GM12878 (cell line): ENCODE data around the gene DMWD. TPM values are rescaled to one million over a fixed set of nuclear protein-coding genes. Genes with fewer than 3 reads are reported as not detected.

Source experiments
- BCL11A ChIP-seq: IDR thresholded peaks from 2 replicates; pipeline ENCODE4 v1.6.1; 2011; ENCODE audit warnings: low read depth, low read length
- BHLHE40 ChIP-seq, 2 experiments: fragments of 450-650 bp in 1 of 2; IDR thresholded peaks; 2 replicates each; pipeline ENCODE4 v1.6.1; 2011 to 2017; ENCODE audit warnings: low read depth in 2 of 2, borderline replicate concordance in 1 of 2, improper control_type of control experiment in 1 of 2, low read length in 1 of 2, mild to moderate bottlenecking in 1 of 2
- BMI1 ChIP-seq: fragments of 450-650 bp; IDR thresholded peaks from 2 replicates; pipeline ENCODE4 v1.6.1; 2016; ENCODE audit warnings: mild to moderate bottlenecking, moderate library complexity, borderline replicate concordance
- CBFB ChIP-seq: IDR thresholded peaks from 2 replicates; pipeline ENCODE4 v1.6.1; 2016; ENCODE audit warnings: antibody characterized with exemption, low read depth
- EP300 ChIP-seq, 2 experiments: fragments of 150-350 bp in 1 of 2; IDR thresholded peaks; 2 replicates each; pipeline ENCODE4 v1.6.1; 2011 to 2012; ENCODE audit warnings: low read depth in 2 of 2, low read length in 2 of 2, borderline replicate concordance in 1 of 2, improper control_type of control experiment in 1 of 2, inconsistent platforms in 1 of 2; ENCODE audit not compliant: control insufficient read depth in 1 of 2
- FOS ChIP-seq: IDR thresholded peaks from 3 replicates; pipeline ENCODE4 v1.6.1; 2011; ENCODE audit warnings: borderline replicate concordance; ENCODE audit not compliant: insufficient read length; ENCODE audit errors: extremely low read depth
- IRF4 ChIP-seq: IDR thresholded peaks from 2 replicates; pipeline ENCODE4 v1.6.1; 2011; ENCODE audit warnings: low read depth, low read length
- KLF5 ChIP-seq: fragments of 450-650 bp; IDR thresholded peaks from 2 replicates; pipeline ENCODE4 v1.6.1; 2014; ENCODE audit warnings: mild to moderate bottlenecking; ENCODE audit not compliant: partially characterized antibody
- POLR2AphosphoS2 ChIP-seq: IDR thresholded peaks from 2 replicates; pipeline ENCODE4 v1.6.1; 2011; ENCODE audit warnings: low read depth, mild to moderate bottlenecking, low read length, improper control_type of control experiment, moderate library complexity
- REST ChIP-seq: IDR thresholded peaks from 2 replicates; pipeline ENCODE4 v1.6.1; 2012; ENCODE audit warnings: mild to moderate bottlenecking, low read depth, low read length
- SKIL ChIP-seq: fragments of 450-650 bp; IDR thresholded peaks from 2 replicates; pipeline ENCODE4 v1.6.1; 2017; ENCODE audit warnings: mild to moderate bottlenecking, low read depth, inconsistent platforms; ENCODE audit not compliant: poor library complexity, severe bottlenecking
- SMC3 ChIP-seq: IDR thresholded peaks from 2 replicates; pipeline ENCODE4 v1.6.1; 2011; ENCODE audit warnings: low read length, improper control_type of control experiment, borderline replicate concordance
- SREBF2 ChIP-seq: IDR thresholded peaks from 2 replicates; pipeline ENCODE4 v1.6.1; 2012; ENCODE audit warnings: mild to moderate bottlenecking, low read length
- TBL1XR1 ChIP-seq: IDR thresholded peaks from 2 replicates; pipeline ENCODE4 v1.6.1; 2012; ENCODE audit warnings: low read depth, low read length, improper control_type of control experiment
- WRNIP1 ChIP-seq: IDR thresholded peaks from 2 replicates; pipeline ENCODE4 v1.6.1; 2011; ENCODE audit warnings: low read depth, low read length, improper control_type of control experiment, borderline replicate concordance
- YY1 ChIP-seq: IDR thresholded peaks from 2 replicates; pipeline ENCODE4 v1.6.1; 2011; ENCODE audit warnings: low read depth, mild to moderate bottlenecking, low read length
- ZBTB4 ChIP-seq: fragments of 450-650 bp; formaldehyde crosslinking; IDR thresholded peaks from 2 replicates; pipeline ENCODE4 v1.4.0; 2022; ENCODE audit warnings: mild to moderate bottlenecking, moderate library complexity
- ZNF24 ChIP-seq: fragments of 450-650 bp; IDR thresholded peaks from 2 replicates; pipeline ENCODE4 v1.6.1; 2017; ENCODE audit warnings: antibody characterized with exemption, mild to moderate bottlenecking
- ZNF274 ChIP-seq: IDR thresholded peaks from one replicate; pipeline ENCODE4 v1.8.0; 2011; ENCODE audit not compliant: insufficient read length, insufficient read depth
- ZNF384 ChIP-seq: IDR thresholded peaks from 2 replicates; pipeline ENCODE4 v1.6.1; 2012; ENCODE audit warnings: low read depth, mild to moderate bottlenecking, low read length, improper control_type of control experiment, borderline replicate concordance
- polyA plus RNA-seq, 11 experiments: library from polyadenylated mRNA; depleted of rRNA in 4 of 11; unstranded in 6 of 11; stranded (reverse) in 5 of 11; fragments of >200 nt; fragmentation: Nextera tagmentation in 4 of 11; fragmentation: Illumina TruSeq in 1 of 11; extraction: Ambion mirVana in 4 of 11; extraction: Trizol in 1 of 11; gene quantifications; 1 replicate in 1 of 11; 2 replicates in 10 of 11; pipeline versions ENCODE4 v1.2.1 to v1.2.3, GENCODE V29; 2011 to 2016; ENCODE audit warnings: inconsistent platforms in 2 of 11, missing spikeins in 2 of 11, low read depth in 1 of 11
- total RNA-seq, 4 experiments: library from RNA; depleted of rRNA in 3 of 4; stranded (reverse); fragments of >200 nt in 3 of 4; fragmentation: Illumina TruSeq in 1 of 4; extraction: Trizol in 1 of 4; gene quantifications; 2 replicates each; pipeline versions ENCODE4 v1.2.1 to v1.2.3, GENCODE V29; 2013 to 2021

The DMWD gene
- total and polyA plus RNA-seq, 10 of the 15 experiments (the other 5 are each of a cell fraction or from before 2014, with no cell fraction given): 3.5 to 56.0 (median 11.6) TPM

GRCh38 chr19:45792470-45793177, at the start of gene DMWD (continued):
- TF ChIP-seq ZBTB4 (CRISPR knock-in tag) (no peak), SKIL (no peak), FOS (no peak), IRF4 (no peak), REST (no peak), ZNF384 (peak; percentile 85), KLF5 (peak; percentile 83), YY1 (peak; percentile 96), BHLHE40 (IDR thresholded peaks at IDR 0.05; ENCODE audit: borderline replicate concordance in 1 of 2, low read depth in 2 of 2, low read length in 1 of 2) (peak; percentile 30 to 54; a peak in 2 of 4 replicates), SREBF2 (no peak), ZNF274 (no peak), ZNF24 (no peak), EP300 (IDR thresholded peaks at IDR 0.05; ENCODE audit: borderline replicate concordance in 1 of 2, control insufficient read depth in 1 of 2, low read depth in 2 of 2, low read length in 2 of 2) (no peak), CBFB (peak; percentile 82; the same call in 1 of the 2 replicates), SMC3 (no peak), TBL1XR1 (no peak), BCL11A (no peak), WRNIP1 (no peak), BMI1 (peak; percentile 99), POLR2AphosphoS2 (no peak)
